K562 (cell line): ENCODE measurements around the gene GBP5. TPM values are rescaled to one million over a fixed set of nuclear protein-coding genes. Genes with fewer than 3 reads are reported as not detected.

Experiments
- ATAC-seq: fragments of 200-7000 bp; cut with Tn5 transposase; 3 replicates; pipeline ENCODE4 v1.9.1; 2020; ENCODE audit warnings: moderate library complexity
- BruUV-seq: library from RNA; stranded (reverse); fragments of 400-500 nt; replicated peaks from 2 replicates; lab custom pipeline; 2021; lab: Mats Ljungman, UMichigan
- CTCF ChIA-PET: fragments of 300-600 bp; formaldehyde crosslinking; extraction: SDS; loops from one replicate; lab custom pipeline; 2021; ENCODE audit warnings: low intra/inter-chr PET ratio; lab: Yijun Ruan, JAX
- POLR2A ChIA-PET: fragments of 300-600, 350-650 bp; sonication (Branson Sonifier 250); formaldehyde crosslinking; extraction: SDS; loops from one replicate; lab custom pipeline; 2021; ENCODE audit warnings: antibody characterized with exemption, inconsistent platforms; lab: Yijun Ruan, JAX
- DNase-seq, 4 experiments: peaks; one replicate each; pipeline versions ENCODE4 v3.0.0 to v3.0.0-alpha.2; 2011 to 2018; ENCODE audit warnings: low spot score in 3 of 4, mixed read lengths in 3 of 4; ENCODE audit errors: extremely low read depth in 1 of 4
- FAIRE-seq: peaks from 2 replicates; lab custom pipeline; 2011; peaks lifted over from hg19 to GRCh38; lab: Jason Lieb, UNC
- H2AFZ ChIP-seq: 2 replicates; pipeline ENCODE4 v1.6.0; 2011; ENCODE audit warnings: low read depth, low read length, control low read depth, inconsistent platforms
- H3K27ac ChIP-seq: fragments of 200-600 bp; 3 replicates; pipeline ENCODE4 v1.8.0; 2011; ENCODE audit warnings: low read depth, mild to moderate bottlenecking, control low read depth, inconsistent platforms, low read length, moderate library complexity, mixed read lengths; ENCODE audit errors: extremely low read depth
- H3K27me3 ChIP-seq, 2 experiments: fragments of 300-600 bp in 1 of 2; 2 replicates in 1 of 2; 3 replicates in 1 of 2; pipeline versions ENCODE4 v1.6.0 to v1.8.0; 2011; ENCODE audit warnings: inconsistent platforms in 2 of 2, low read length in 2 of 2, mild to moderate bottlenecking in 1 of 2, mixed read lengths in 1 of 2, moderate library complexity in 1 of 2; ENCODE audit not compliant: control insufficient read depth in 2 of 2, insufficient read depth in 2 of 2
- H3K36me3 ChIP-seq: fragments of 300-600 bp; 3 replicates; pipeline ENCODE4 v1.8.0; 2011; ENCODE audit warnings: mild to moderate bottlenecking, low read length, inconsistent platforms; ENCODE audit not compliant: control insufficient read depth, insufficient read depth
- H3K4me1 ChIP-seq, 2 experiments: fragments of 200-600 bp in 1 of 2; replicated peaks in 1 of 2; 2 replicates in 1 of 2; 3 replicates in 1 of 2; pipeline versions ENCODE4 v1.5.1 to v1.8.0; 2011; ENCODE audit warnings: inconsistent platforms in 2 of 2, low read length in 2 of 2, mild to moderate bottlenecking in 1 of 2, mixed read lengths in 1 of 2, moderate library complexity in 1 of 2; ENCODE audit not compliant: control insufficient read depth in 2 of 2, insufficient read depth in 2 of 2
- H3K4me2 ChIP-seq: 2 replicates; pipeline ENCODE4 v1.6.1; 2011; ENCODE audit warnings: low read length, control low read depth, inconsistent platforms, mixed read lengths; ENCODE audit not compliant: insufficient read depth
- H3K4me3 ChIP-seq: fragments of 200-600 bp; sonication (generic), shearing (Covaris generic); 2 replicates; pipeline ENCODE4 v1.5.1; 2016; ENCODE audit warnings: control low read depth, inconsistent platforms
- H3K79me2 ChIP-seq: fragments of 200-600 bp; 3 replicates; pipeline ENCODE4 v1.8.0; 2011; ENCODE audit warnings: low read length, inconsistent platforms; ENCODE audit not compliant: control insufficient read depth, insufficient read depth
- H3K9ac ChIP-seq, 2 experiments: 2 replicates each; pipeline versions ENCODE4 v1.6.0 to v1.6.1; 2011; ENCODE audit warnings: low read depth in 2 of 2, low read length in 2 of 2, control low read depth in 1 of 2, inconsistent platforms in 1 of 2, mild to moderate bottlenecking in 1 of 2, mixed read lengths in 1 of 2; ENCODE audit not compliant: insufficient read depth in 1 of 2
- H3K9me1 ChIP-seq: one replicate; pipeline ENCODE4 v1.6.0; 2011; ENCODE audit warnings: inconsistent platforms, mild to moderate bottlenecking, low read length, moderate library complexity; ENCODE audit not compliant: control insufficient read depth, insufficient read depth
- H3K9me3 ChIP-seq: replicated peaks from 2 replicates; pipeline ENCODE4 v1.5.1; 2011; ENCODE audit warnings: low read depth, low read length, inconsistent platforms; ENCODE audit not compliant: control insufficient read depth, insufficient read depth
- H4K20me1 ChIP-seq: replicated peaks from 2 replicates; pipeline ENCODE4 v1.6.1; 2011; ENCODE audit warnings: low read length, inconsistent platforms, mixed read lengths; ENCODE audit not compliant: control insufficient read depth, insufficient read depth
- ATF7 ChIP-seq: fragments of 450-650 bp; IDR thresholded peaks from 2 replicates; pipeline ENCODE4 v1.7.1; 2014; ENCODE audit warnings: mild to moderate bottlenecking, moderate library complexity
- FOXK1 ChIP-seq: sonication (generic); formaldehyde crosslinking; IDR thresholded peaks from 2 replicates; pipeline ENCODE4 v1.8.0; 2022; ENCODE audit warnings: missing genetic modification reagents, mild to moderate bottlenecking, borderline replicate concordance
- GTF2A2 ChIP-seq: IDR thresholded peaks from 2 replicates; pipeline ENCODE4 v1.6.1; 2016; ENCODE audit warnings: mild to moderate bottlenecking, missing genetic modification characterization, missing compliant biosample characterization
- MCM2 ChIP-seq: fragments of 450-650 bp; IDR thresholded peaks from 2 replicates; pipeline ENCODE4 v1.6.1; 2017; ENCODE audit warnings: low read depth, mild to moderate bottlenecking
- MYNN ChIP-seq, 2 experiments: sonication (generic); formaldehyde crosslinking in 1 of 2; IDR thresholded peaks; 2 replicates each; pipeline versions ENCODE4 v1.5.0 to v1.6.1; 2016 to 2020; ENCODE audit warnings: antibody characterized with exemption in 1 of 2, missing genetic modification reagents in 1 of 2
- PHF8 ChIP-seq: fragments of 200-600 bp; sonication (generic); IDR thresholded peaks from 2 replicates; pipeline ENCODE4 v1.6.1; 2012; ENCODE audit warnings: mixed run types, mild to moderate bottlenecking, inconsistent platforms, low read length, moderate library complexity, borderline replicate concordance
- PRMT5 ChIP-seq: sonication (generic); formaldehyde crosslinking; IDR thresholded peaks from 2 replicates; pipeline ENCODE4 v1.5.0; 2020; ENCODE audit warnings: missing genetic modification reagents
- PYGO2 ChIP-seq: fragments of 450-650 bp; IDR thresholded peaks from 2 replicates; pipeline ENCODE4 v1.6.1; 2016; ENCODE audit warnings: mild to moderate bottlenecking, missing genetic modification characterization, moderate library complexity, missing compliant biosample characterization
- RBM39 ChIP-seq: fragments of 200-400 bp; formaldehyde crosslinking; optimal IDR thresholded peaks from 2 replicates; pipeline ENCODE3; 2018; ENCODE audit warnings: low read depth, low read length
- SRSF9 ChIP-seq: fragments of 200-400 bp; formaldehyde crosslinking; IDR thresholded peaks from 2 replicates; pipeline ENCODE4 v1.6.1; 2017; ENCODE audit warnings: low read depth, low read length, borderline replicate concordance
- TARDBP ChIP-seq: fragments of 450-650 bp; IDR thresholded peaks from 2 replicates; pipeline ENCODE4 v1.6.1; 2016
- TBP ChIP-seq: optimal IDR thresholded peaks from 2 replicates; pipeline ENCODE3; 2011; ENCODE audit warnings: low read depth, low read length, improper control_type of control experiment
- TOE1 ChIP-seq, 2 experiments: fragments of 450-650 bp in 1 of 2; sonication (generic) in 1 of 2; formaldehyde crosslinking in 1 of 2; IDR thresholded peaks; 2 replicates each; pipeline versions ENCODE4 v1.7.1 to v1.8.0; 2016 to 2022; ENCODE audit warnings: borderline replicate concordance in 2 of 2, mild to moderate bottlenecking in 2 of 2, antibody characterized with exemption in 1 of 2, inconsistent platforms in 1 of 2, low read depth in 1 of 2, missing genetic modification reagents in 1 of 2, moderate library complexity in 1 of 2
- ZC3H11A ChIP-seq: IDR thresholded peaks from 2 replicates; pipeline ENCODE4 v1.6.1; 2012; ENCODE audit warnings: low read depth, low read length, improper control_type of control experiment
- WGBS: fragments of 100-300 bp; shearing (Covaris generic); methylation state at CpG from one replicate; pipeline ENCODE4 v1.1.6; 2016; ENCODE audit warnings: low coverage, mixed read lengths; ENCODE audit not compliant: insufficient coverage; ENCODE audit errors: missing lambda C conversion rate; 5-methylcytosine and 5-hydroxymethylcytosine counted together
- in situ Hi-C: fragments of 300-500 bp; cut with MboI; formaldehyde crosslinking; loops from 4 replicates; pipeline ENCODE4 v1.15.0; 2018; ENCODE audit warnings: inconsistent platforms, mixed read lengths
- intact Hi-C: fragments of 100-400 bp; cut with micrococcal nuclease; formaldehyde crosslinking; loops from 2 replicates; pipeline ENCODE4 v1.14.2; 2022
- polyA plus RNA-seq, 8 experiments: library from polyadenylated mRNA; depleted of rRNA in 4 of 8; stranded (reverse) in 5 of 8; unstranded in 3 of 8; fragments of >200 nt; fragmentation: Nextera tagmentation in 2 of 8; fragmentation: Illumina TruSeq in 1 of 8; extraction: Ambion mirVana in 2 of 8; extraction: Trizol in 1 of 8; gene quantifications; 2 replicates each; pipeline versions ENCODE4 v1.2.1 to v1.2.3, GENCODE V29; 2011 to 2014; ENCODE audit warnings: inconsistent platforms in 1 of 8, missing spikeins in 1 of 8
- total RNA-seq, 7 experiments: library from RNA; depleted of rRNA in 6 of 7; stranded (reverse); fragments of >200 nt in 6 of 7; fragmentation: Illumina TruSeq in 2 of 7; extraction: Trizol in 2 of 7; gene quantifications; 2 replicates each; pipeline versions ENCODE4 v1.2.1 to v1.2.3, GENCODE V29; 2011 to 2021; ENCODE audit warnings: low replicate concordance in 1 of 7
- TF ChIP-seq, protein P1 (sequence below): fragments of 250-450 bp; sonication (Bioruptor Pico); IDR thresholded peaks from 2 replicates; pipeline ENCODE4 v1.5.0; 2021
- TF ChIP-seq, protein P2 (sequence below): sonication (generic); formaldehyde crosslinking; IDR thresholded peaks from 2 replicates; pipeline ENCODE4 v1.8.0; 2022; ENCODE audit warnings: mild to moderate bottlenecking, missing genetic modification reagents
- TF ChIP-seq, protein P3 (sequence below): fragments of 200-400 bp; formaldehyde crosslinking; IDR thresholded peaks from 2 replicates; pipeline ENCODE4 v1.6.1; 2017; ENCODE audit warnings: mild to moderate bottlenecking, low read depth, low read length, moderate library complexity

The GBP5 gene
- total and polyA plus RNA-seq, 9 of the 15 experiments (the other 6 are each of a cell fraction or from before 2014, with no cell fraction given): 0.23 to 0.91 (median 0.57) TPM

DNA sequence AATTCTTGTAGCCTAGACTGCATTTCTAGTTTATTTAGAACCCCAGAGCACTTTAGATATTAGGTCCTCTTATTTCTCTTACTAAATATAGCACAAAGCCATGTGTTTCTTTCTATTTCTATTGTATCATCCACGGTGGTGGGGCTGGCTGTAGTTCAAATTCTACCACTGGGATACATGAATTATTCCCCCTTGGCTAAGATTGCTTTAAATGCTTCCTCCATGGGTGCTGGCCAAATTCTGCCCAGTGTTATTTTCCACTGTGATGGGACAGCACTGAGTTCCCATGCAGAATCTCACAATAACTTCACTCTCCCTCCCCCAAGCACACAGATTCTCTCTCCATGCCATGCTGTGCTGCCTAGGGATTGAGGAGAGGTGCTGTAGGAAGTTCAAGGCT, 49.7 kb upstream of the GBP5 start:
- no peaks in the 10 kb centered on the region for H3K4me1 ChIP-seq
- no peak for TF ChIP-seq RBM39
- TF ChIP-seq PYGO2 (tag): no peak
- no peak for TF ChIP-seq PHF8
- no peak for TF ChIP-seq ZC3H11A
- TF ChIP-seq, protein P1, sequence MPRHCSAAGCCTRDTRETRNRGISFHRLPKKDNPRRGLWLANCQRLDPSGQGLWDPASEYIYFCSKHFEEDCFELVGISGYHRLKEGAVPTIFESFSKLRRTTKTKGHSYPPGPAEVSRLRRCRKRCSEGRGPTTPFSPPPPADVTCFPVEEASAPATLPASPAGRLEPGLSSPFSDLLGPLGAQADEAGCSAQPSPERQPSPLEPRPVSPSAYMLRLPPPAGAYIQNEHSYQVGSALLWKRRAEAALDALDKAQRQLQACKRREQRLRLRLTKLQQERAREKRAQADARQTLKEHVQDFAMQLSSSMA (CRISPR knock-in tag): no peak
- TF ChIP-seq, protein P2, sequence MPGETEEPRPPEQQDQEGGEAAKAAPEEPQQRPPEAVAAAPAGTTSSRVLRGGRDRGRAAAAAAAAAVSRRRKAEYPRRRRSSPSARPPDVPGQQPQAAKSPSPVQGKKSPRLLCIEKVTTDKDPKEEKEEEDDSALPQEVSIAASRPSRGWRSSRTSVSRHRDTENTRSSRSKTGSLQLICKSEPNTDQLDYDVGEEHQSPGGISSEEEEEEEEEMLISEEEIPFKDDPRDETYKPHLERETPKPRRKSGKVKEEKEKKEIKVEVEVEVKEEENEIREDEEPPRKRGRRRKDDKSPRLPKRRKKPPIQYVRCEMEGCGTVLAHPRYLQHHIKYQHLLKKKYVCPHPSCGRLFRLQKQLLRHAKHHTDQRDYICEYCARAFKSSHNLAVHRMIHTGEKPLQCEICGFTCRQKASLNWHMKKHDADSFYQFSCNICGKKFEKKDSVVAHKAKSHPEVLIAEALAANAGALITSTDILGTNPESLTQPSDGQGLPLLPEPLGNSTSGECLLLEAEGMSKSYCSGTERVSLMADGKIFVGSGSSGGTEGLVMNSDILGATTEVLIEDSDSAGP (CRISPR knock-in tag): no peak
- no peak for TF ChIP-seq MYNN (IDR thresholded peaks at IDR 0.05)
- TF ChIP-seq MYNN (CRISPR knock-in tag; IDR thresholded peaks at IDR 0.05): no peak
- TF ChIP-seq SRSF9: no peak
- TF ChIP-seq ATF7: no peak
- TF ChIP-seq FOXK1: no peak
- TF ChIP-seq PRMT5 (CRISPR knock-in tag): no peak
- no peak for TF ChIP-seq GTF2A2 (tag)
- no peak for TF ChIP-seq MCM2
- no peak for TF ChIP-seq TOE1 (IDR thresholded peaks at IDR 0.05; ENCODE audit: borderline replicate concordance)
- TF ChIP-seq TOE1 (CRISPR knock-in tag; IDR thresholded peaks at IDR 0.05; ENCODE audit: borderline replicate concordance, low read depth): no peak
- TF ChIP-seq TBP: no peak
- TF ChIP-seq TARDBP: no peak
- TF ChIP-seq, protein P3, sequence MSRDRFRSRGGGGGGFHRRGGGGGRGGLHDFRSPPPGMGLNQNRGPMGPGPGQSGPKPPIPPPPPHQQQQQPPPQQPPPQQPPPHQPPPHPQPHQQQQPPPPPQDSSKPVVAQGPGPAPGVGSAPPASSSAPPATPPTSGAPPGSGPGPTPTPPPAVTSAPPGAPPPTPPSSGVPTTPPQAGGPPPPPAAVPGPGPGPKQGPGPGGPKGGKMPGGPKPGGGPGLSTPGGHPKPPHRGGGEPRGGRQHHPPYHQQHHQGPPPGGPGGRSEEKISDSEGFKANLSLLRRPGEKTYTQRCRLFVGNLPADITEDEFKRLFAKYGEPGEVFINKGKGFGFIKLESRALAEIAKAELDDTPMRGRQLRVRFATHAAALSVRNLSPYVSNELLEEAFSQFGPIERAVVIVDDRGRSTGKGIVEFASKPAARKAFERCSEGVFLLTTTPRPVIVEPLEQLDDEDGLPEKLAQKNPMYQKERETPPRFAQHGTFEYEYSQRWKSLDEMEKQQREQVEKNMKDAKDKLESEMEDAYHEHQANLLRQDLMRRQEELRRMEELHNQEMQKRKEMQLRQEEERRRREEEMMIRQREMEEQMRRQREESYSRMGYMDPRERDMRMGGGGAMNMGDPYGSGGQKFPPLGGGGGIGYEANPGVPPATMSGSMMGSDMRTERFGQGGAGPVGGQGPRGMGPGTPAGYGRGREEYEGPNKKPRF: no peak
- DNase-seq (no peak), ATAC-seq (no peak), FAIRE-seq (no peak)
- intact Hi-C loops (no loop called here), in situ Hi-C loops (no loop called here)
- H3K79me2 ChIP-seq: no peaks in the 10 kb centered on the region
- no peak overlapping the region for H3K4me2 ChIP-seq
- H4K20me1 ChIP-seq: no peaks in the 10 kb centered on the region
- H3K4me3 ChIP-seq: no peak overlapping the region
- 0% methylated on average over 1 of the region's 1 CpG for WGBS
- no peaks in the 10 kb centered on the region for H3K27me3 ChIP-seq
- ChIA-PET POLR2A (interaction anchor here (0.6 to 0.9 kb wide), 3 partner anchors 10 to 441 kb away, joined by 3 to 4 read pairs (median 3); no protein-coding TSS in a partner anchor), CTCF (no interaction called here)
- BruUV-seq: no TSS peak
- no peaks in the 10 kb centered on the region for H3K9me3 ChIP-seq
- H2AFZ ChIP-seq: no peak overlapping the region
- no peak overlapping the region for H3K27ac ChIP-seq
- no peaks in the 10 kb centered on the region for H3K9me1 ChIP-seq
- no peaks in the 10 kb centered on the region for H3K36me3 ChIP-seq
- no peak overlapping the region for H3K9ac ChIP-seq
